DOHH2 (cell line): Measurements from ENCODE around the gene CYTH1.

Source experiments
- H3F3A ChIP-seq: fragments of 200-600 bp; sonication (generic), shearing (Covaris generic); 2 replicates; pipeline ENCODE4 v1.6.0; 2016; ENCODE audit warnings: antibody characterized with exemption, mild to moderate bottlenecking; ENCODE audit not compliant: control insufficient read depth, insufficient read depth
- H3K27ac ChIP-seq: fragments of 200-600 bp; sonication (generic); 2 replicates; pipeline ENCODE4 v1.5.1; 2014; ENCODE audit warnings: low read depth, mild to moderate bottlenecking, low read length, moderate library complexity
- H3K27me3 ChIP-seq: fragments of 200-600 bp; sonication (generic); 2 replicates; pipeline ENCODE4 v1.6.1; 2014; ENCODE audit warnings: mild to moderate bottlenecking, low read length, mixed read lengths; ENCODE audit not compliant: control insufficient read depth
- H3K36me3 ChIP-seq: fragments of 200-600 bp; sonication (generic); 2 replicates; pipeline ENCODE4 v1.6.1; 2014; ENCODE audit warnings: mild to moderate bottlenecking, low read length, moderate library complexity, mixed read lengths; ENCODE audit not compliant: control insufficient read depth
- H3K4me1 ChIP-seq: fragments of 200-600 bp; sonication (generic); 2 replicates; pipeline ENCODE4 v1.6.1; 2014; ENCODE audit warnings: mild to moderate bottlenecking, low read length, mixed read lengths; ENCODE audit not compliant: control insufficient read depth
- H3K4me2 ChIP-seq: fragments of 200-600 bp; sonication (generic); 2 replicates; pipeline ENCODE4 v1.6.0; 2014; ENCODE audit warnings: mild to moderate bottlenecking, low read length, moderate library complexity
- H3K4me3 ChIP-seq: fragments of 200-600 bp; sonication (generic); 2 replicates; pipeline ENCODE4 v1.5.1; 2014; ENCODE audit warnings: mild to moderate bottlenecking, low read length, mixed read lengths
- H3K79me2 ChIP-seq: fragments of 200-600 bp; sonication (generic); 2 replicates; pipeline ENCODE4 v1.6.1; 2014; ENCODE audit warnings: mild to moderate bottlenecking, low read length, mixed read lengths; ENCODE audit not compliant: control insufficient read depth
- H3K9me2 ChIP-seq: fragments of 200-600 bp; sonication (generic); replicated peaks from 2 replicates; pipeline ENCODE4 v1.6.1; 2014; ENCODE audit warnings: mild to moderate bottlenecking, low read length, mixed read lengths; ENCODE audit not compliant: control insufficient read depth
- H3K9me3 ChIP-seq: fragments of 200-600 bp; sonication (generic); 2 replicates; pipeline ENCODE4 v1.6.1; 2014; ENCODE audit warnings: antibody characterized with exemption, low read length, mixed read lengths; ENCODE audit not compliant: control insufficient read depth, insufficient read depth
- H4K20me1 ChIP-seq: fragments of 200-600 bp; sonication (generic); 2 replicates; pipeline ENCODE4 v1.6.0; 2014; ENCODE audit warnings: low read depth, mild to moderate bottlenecking, antibody characterized with exemption, low read length, moderate library complexity; ENCODE audit not compliant: control insufficient read depth, insufficient read depth
- CTCF ChIP-seq: fragments of 200-600 bp; sonication (generic); IDR thresholded peaks from one replicate; pipeline ENCODE4 v1.5.1; 2014; ENCODE audit warnings: antibody characterized with exemption, mild to moderate bottlenecking, low read depth, low read length; ENCODE audit not compliant: poor library complexity, severe bottlenecking
- EZH2phosphoT487 ChIP-seq: fragments of 200-600 bp; sonication (generic); IDR thresholded peaks from 2 replicates; pipeline ENCODE4 v1.6.1; 2017; ENCODE audit warnings: borderline replicate concordance, mild to moderate bottlenecking, antibody characterized with exemption, low read length, moderate library complexity, mixed read lengths

The CYTH1 gene

GRCh38 chr17:78788451-78788850 lies 6.4 kb upstream of the CYTH1 start:
- no peak overlapping the region for H3K4me3 ChIP-seq
- no peak for TF ChIP-seq EZH2phosphoT487

DNA sequence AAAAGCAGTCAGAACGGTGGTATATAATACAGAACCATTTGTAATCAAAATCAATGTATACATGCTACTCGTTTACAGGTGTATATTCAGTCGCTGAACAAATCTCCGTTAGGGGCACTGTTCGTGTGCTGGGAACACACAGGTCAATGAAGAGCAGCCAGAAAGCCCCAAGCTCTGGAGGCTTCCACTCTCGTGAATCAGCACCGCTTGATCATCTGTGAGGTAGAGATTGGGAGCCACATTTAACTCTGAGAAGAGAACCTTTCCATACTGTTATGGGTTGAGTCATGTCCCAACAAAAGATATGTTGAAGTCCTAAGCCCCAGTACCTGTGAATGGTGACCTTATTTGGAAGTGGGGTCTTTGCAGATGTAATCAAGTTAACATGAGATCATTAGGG lies 5.4 kb upstream of the CYTH1 start:
- no peaks in the 10 kb centered on the region for H3K9me3 ChIP-seq
- no peak overlapping the region for H3K27ac ChIP-seq
- H3K4me1 ChIP-seq = peaks cover 4% of the 10 kb centered on the region; the same call in 1 of the 2 replicates
- H3K4me2 ChIP-seq = no peak overlapping the region
- no peaks in the 10 kb centered on the region for H4K20me1 ChIP-seq
- H3K79me2 ChIP-seq = no peaks in the 10 kb centered on the region
- H3F3A ChIP-seq = peaks cover 8% of the 10 kb centered on the region
- no peaks in the 10 kb centered on the region for H3K9me2 ChIP-seq
- H3K4me3 ChIP-seq = no peak overlapping the region
- peaks cover 16% of the 10 kb centered on the region for H3K36me3 ChIP-seq
- TF ChIP-seq EZH2phosphoT487 (no peak), CTCF (no peak)
- H3K27me3 ChIP-seq = no peaks in the 10 kb centered on the region

More at GRCh38 chr17:78788451-78788850, 6.4 kb upstream of the CYTH1 start:
- no peaks in the 10 kb centered on the region for H3K4me1 ChIP-seq
- H3K9me3 ChIP-seq = no peaks in the 10 kb centered on the region
- H3K79me2 ChIP-seq = no peaks in the 10 kb centered on the region
- H3K36me3 ChIP-seq = peaks cover 23% of the 10 kb centered on the region
- H3K27me3 ChIP-seq = no peaks in the 10 kb centered on the region
- H3K9me2 ChIP-seq = no peaks in the 10 kb centered on the region
- no peak overlapping the region for H3K27ac ChIP-seq
- peaks cover 8% of the 10 kb centered on the region for H3F3A ChIP-seq
- H3K4me2 ChIP-seq = no peak overlapping the region
- no peaks in the 10 kb centered on the region for H4K20me1 ChIP-seq

DNA sequence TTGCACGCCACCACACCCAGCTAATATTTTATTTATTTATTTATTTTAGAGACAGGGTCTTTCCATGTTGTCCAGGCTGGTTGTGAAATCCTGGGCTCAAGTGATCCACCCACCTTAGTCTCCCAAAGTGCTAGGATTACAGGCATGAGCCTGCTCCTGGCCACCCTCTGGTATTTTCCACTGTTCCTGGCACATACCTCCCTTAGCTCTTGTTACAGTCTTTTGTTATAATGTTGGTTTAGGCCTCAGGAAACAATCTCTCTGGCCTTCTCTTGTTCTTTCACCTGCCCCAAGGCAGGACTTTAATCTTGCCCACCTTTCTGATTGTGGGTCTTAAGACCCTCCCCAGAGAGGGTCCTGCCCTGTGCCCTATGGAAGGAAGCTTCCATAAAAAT lies 3.6 kb upstream of the CYTH1 start:
- no peak overlapping the region for H3K4me2 ChIP-seq
- H3K27me3 ChIP-seq = no peaks in the 10 kb centered on the region
- peaks cover 6% of the 10 kb centered on the region for H3K36me3 ChIP-seq
- no peaks in the 10 kb centered on the region for H3K9me2 ChIP-seq
- TF ChIP-seq EZH2phosphoT487 = no peak
- TF ChIP-seq CTCF = no peak
- H3K79me2 ChIP-seq = peaks cover 12% of the 10 kb centered on the region
- H3K4me3 ChIP-seq = no peak overlapping the region
- no peaks in the 10 kb centered on the region for H3K9me3 ChIP-seq
- H3K4me1 ChIP-seq = peaks cover 4% of the 10 kb centered on the region
- peaks cover 11% of the 10 kb centered on the region for H3F3A ChIP-seq
- no peak overlapping the region for H3K27ac ChIP-seq
- no peaks in the 10 kb centered on the region for H4K20me1 ChIP-seq

GRCh38 chr17:78785011-78785662 lies 3.1 kb upstream of the CYTH1 start:
- no peaks in the 10 kb centered on the region for H3K9me2 ChIP-seq
- peaks cover 9% of the 10 kb centered on the region for H3K4me1 ChIP-seq
- peaks cover 4% of the 10 kb centered on the region; the same call in 1 of the 2 replicates for H3K36me3 ChIP-seq
- no peaks in the 10 kb centered on the region for H3K27me3 ChIP-seq
- no peak overlapping the region for H3K27ac ChIP-seq
- TF ChIP-seq CTCF (no peak), EZH2phosphoT487 (no peak)
- peaks cover 9% of the 10 kb centered on the region for H3F3A ChIP-seq
- no peak overlapping the region for H3K4me2 ChIP-seq
- no peaks in the 10 kb centered on the region for H4K20me1 ChIP-seq
- H3K9me3 ChIP-seq = no peaks in the 10 kb centered on the region
- H3K4me3 ChIP-seq = no peak overlapping the region
- peaks cover 17% of the 10 kb centered on the region for H3K79me2 ChIP-seq
